Endometrial microvascular endothelial cells (primary cell): ENCODE data around the gene POLE2. TPM values are rescaled to one million over a fixed set of nuclear protein-coding genes. Genes with fewer than 3 reads are reported as not detected.
"Not testable (repeated sequence)": the region's sequence is repeated elsewhere in the genome, so short reads cannot be mapped to it uniquely, and the experiment has no call there.

ENCODE experiments used
- in situ Hi-C: cut with HindIII; loops from 2 replicates; pipeline ENCODE4 v1.10.0; 2017; ENCODE audit warnings: low sequenced_read_pairs, low pct_unique_long_range_greater_than_20kb; ENCODE audit errors: inconsistent ontology term
- total RNA-seq: library from RNA; depleted of rRNA; stranded (reverse); fragments of >200 nt; gene quantifications from one replicate; pipeline ENCODE4 v1.2.3, GENCODE V29; 2015; ENCODE audit errors: inconsistent ontology term

POLE2 gene
- total RNA-seq, 1 donor from 2014 or later = 20.7 TPM

DNA sequence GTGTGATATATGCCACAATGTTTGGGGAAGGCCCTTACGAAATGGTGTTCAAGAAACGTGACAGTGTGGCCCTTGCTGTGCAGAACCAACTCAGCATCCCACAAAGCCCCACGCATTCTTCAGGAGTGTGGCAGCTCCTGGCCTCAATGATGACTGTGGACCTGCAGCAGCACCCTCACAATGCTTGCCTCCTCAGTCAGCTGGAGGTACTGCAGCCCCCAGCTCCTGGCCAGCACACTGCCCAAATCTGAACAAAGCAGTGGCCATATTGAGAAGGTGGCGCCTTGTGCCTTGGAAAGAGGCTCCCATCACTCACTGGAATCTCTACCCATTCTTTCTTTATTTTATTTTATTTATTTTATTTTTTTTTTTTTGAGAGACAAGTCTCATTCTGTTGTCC, 10.4 kb downstream of the POLE2 start:
- in situ Hi-C loops = no loop called here

DNA sequence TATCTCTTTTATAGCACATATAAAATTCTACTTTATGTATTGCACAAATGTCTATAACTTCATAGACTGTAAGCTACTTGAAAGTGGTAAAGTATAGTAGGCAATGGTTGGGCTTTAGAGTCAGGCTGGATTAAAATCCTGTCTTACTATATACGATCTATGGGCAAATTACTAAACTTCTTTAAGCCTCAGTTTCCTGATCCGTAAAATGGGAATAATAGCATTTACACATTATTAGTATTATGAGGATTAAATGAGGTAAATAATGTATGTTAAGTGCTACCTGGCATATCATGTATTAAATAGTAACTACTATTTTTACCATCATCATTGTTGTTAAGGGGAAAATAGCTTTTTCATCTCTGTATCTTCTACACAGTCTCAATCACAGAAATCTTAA, 14.4 kb downstream of the POLE2 start:
- in situ Hi-C loops = no loop called here

DNA sequence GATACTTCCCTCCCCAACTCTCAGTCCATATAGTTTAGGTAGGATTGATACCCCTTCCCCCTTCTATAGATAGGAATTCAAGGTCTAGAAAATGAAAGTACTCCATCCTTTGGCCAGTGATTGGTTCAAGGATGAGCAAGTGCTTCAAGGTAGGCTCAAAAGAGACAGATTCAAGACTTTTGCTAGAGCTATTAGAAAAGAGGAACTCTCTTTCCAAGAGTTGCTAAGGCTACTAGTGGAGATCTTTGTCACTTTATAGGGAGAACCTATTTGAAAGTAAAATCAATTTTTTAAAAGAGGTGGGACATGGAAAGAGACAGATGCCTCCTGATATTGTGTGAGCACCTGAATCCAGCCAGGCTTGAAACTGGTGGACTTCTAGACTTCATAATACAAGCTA, 17.5 kb downstream of the POLE2 start:
- in situ Hi-C loops = no loop called here

- in situ Hi-C loops = no loop called here
These were observed 28.2 kb downstream of the POLE2 start for GRCh38 chr14:49659526-49660455.

- in situ Hi-C loops = not testable (repeated sequence)
These were observed 30.5 kb downstream of the POLE2 start for GRCh38 chr14:49657500-49657899.

DNA sequence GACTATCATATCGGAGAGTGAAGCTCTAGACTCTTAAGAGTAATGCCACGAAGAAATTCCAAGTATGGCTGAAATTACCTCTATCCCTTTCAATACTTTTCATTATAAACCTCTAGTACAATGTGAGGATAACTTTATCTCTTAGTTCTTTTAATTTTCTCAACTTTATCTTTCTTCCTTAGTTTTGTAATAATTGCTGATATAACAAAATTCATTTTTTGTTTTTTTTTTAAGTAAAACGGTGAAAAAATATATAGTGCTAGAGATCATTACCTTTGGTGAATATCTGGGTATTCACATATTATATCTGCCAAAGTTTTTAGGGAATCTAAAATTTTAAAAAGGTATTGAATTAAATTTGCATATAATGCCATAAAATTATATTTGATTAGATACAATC, 33.5 kb downstream of the POLE2 start:
- in situ Hi-C loops = no loop called here

- in situ Hi-C loops = no loop called here
These were observed 34.5 kb downstream of the POLE2 start for GRCh38 chr14:49653508-49653907.

- in situ Hi-C loops = no loop called here
These were observed 45.9 kb downstream of the POLE2 start for GRCh38 chr14:49642163-49642562.

GRCh38 chr14:49641697-49642129, 46.3 kb downstream of the POLE2 start:
- in situ Hi-C loops = no loop called here

DNA sequence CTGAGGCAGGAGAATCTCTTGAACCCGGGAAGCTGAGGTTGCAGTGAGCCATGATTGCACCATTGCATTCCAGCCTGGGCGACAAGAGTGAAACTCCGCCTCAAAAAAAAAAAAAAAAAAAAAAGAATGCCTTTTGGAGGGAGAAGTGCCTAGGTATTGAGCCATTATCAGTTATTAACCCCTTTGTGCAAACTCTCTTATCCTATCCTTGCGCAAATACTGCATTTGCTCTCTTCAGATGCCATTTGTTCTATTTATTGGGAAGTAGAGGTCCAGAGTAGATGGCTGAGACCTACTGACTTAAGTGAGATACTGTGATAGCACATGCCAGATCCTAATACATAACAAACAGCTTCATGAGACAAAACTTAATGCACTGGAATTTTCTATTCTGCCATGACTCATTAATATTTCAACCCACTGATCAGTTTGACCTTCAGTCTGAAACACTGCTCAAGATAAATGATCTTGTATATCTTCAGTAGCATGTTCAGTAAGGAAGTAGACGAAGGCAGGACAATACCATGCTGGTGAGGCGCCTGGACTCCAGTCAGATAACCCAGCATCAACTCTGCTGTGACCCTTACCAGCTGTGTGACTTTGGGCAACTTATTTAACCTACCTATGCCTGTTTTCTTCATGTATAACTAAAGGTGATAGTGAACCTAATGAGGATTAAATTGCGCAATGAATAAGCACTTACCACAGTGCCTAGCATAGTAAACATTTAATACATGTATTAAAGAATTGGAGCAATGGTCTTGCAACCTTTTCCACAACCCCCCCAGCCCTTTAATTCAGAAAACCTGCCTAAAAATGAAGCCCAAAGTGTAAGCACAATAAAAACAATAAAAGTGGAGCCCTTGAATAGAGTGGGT, 47.2 kb downstream of the POLE2 start:
- in situ Hi-C loops = no loop called here

- in situ Hi-C loops = no loop called here
These were observed 50.4 kb downstream of the POLE2 start for GRCh38 chr14:49637534-49638078.

DNA sequence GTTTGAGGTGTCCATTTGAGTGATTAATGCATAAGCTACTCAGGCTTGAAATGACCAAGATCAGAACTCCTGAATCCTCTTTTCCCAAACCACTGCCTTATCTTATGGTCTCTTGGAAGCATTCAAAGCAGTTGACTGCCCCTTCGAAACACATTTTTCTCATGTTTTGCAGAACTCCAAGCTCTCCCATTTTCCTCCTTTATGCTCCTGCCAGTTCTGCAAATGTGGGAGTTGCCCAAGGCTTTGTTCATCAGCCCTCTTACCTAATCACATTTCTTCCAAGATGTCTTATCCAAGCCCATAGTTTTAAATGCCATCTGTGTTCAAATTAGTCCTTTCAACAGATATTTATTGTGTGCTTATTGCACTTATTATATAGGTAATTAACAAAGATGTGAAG, 51.1 kb downstream of the POLE2 start:
- in situ Hi-C loops = no loop called here

GRCh38 chr14:49634547-49635334, 53.3 kb downstream of the POLE2 start, which contains the start of gene DNAAF2:
Gene DNAAF2 (minus strand): TSS chr14:49635244. CDS start chr14:49635149, 95 bp downstream.
- in situ Hi-C loops = no loop called here

GRCh38 chr14:49633640-49634546, 54.1 kb downstream of the POLE2 start:
- in situ Hi-C loops = no loop called here

DNA sequence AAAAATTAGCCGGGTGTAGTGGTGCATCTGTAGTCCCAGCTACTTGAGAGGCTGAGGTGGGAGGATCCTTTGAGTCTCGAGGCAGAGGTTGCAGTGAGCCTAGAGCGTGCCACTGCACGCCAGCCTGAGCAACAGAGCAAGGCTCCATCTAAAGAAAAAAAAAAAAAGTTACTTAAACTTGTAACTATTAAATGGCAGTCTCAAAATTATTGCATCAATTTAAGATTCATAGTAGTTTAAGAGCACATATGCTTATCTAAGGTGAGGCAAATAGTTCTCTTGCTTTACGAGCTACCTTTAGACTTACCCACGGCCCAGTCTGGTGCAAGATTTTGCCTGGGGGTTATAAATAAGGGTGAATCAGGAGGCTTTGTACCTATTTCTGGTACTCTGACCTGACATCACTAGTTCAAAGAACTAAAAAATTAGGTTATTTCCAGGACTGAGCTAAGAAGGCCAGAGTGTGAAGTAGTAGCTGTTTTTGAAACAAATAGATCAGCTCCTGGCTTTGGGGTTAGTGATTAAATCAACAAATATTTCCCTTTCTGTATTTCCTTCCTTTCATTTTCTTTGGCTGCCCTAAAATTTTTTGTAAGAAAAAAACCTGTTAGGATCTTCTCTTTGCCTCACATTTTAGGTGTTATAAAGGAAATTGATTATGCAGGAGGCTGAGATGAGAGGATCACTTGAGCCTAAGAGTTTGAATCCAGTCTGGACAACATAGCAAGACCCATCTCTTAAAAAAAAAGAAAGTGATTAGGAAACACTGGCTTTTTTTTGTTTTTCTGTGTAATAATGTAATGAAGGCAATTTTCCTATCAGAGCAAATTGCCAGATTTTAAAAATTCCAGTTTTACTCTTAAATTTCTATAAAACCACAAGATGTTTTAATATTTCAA, 63.8 kb downstream of the POLE2 start:
- in situ Hi-C loops = no loop called here

DNA sequence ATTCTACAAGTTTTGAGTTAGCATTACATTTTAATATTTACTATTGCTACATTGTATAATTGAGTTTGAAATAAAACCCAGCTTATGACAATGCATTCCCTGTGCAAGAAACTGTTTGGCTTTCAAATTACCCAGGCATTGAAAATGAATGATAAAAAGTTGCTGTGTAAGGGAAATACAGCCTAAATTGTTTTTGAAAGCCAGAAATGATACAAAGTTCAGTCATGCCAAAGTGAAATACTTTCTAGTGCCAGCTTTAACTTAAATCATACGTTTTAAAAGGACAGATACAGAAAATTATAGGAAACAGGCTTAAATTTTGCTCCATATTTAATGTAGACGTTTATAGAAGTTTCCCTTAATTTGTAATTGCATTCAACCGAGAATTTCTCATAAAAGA, 64.6 kb downstream of the POLE2 start:
- in situ Hi-C loops = no loop called here
